Smooth muscle cell (in vitro differentiated cells): ENCODE results near the gene REEP6. TPM values are rescaled to one million over a fixed set of nuclear protein-coding genes. Genes with fewer than 3 reads are reported as not detected.

Source experiments
- DNase-seq: peaks from one replicate; lab custom pipeline; 2025; ENCODE audit not compliant: unreplicated experiment; lab: John Stamatoyannopoulos, UW
- H2AFZ ChIP-seq: fragments of 200-600 bp; sonication (generic); 2 replicates; pipeline ENCODE4 v1.6.0; 2016; ENCODE audit warnings: antibody characterized with exemption, low read depth, mild to moderate bottlenecking
- H3F3A ChIP-seq: fragments of 200-600 bp; sonication (generic); 2 replicates; pipeline ENCODE4 v1.6.0; 2017; ENCODE audit warnings: antibody characterized with exemption, low read depth
- H3K27ac ChIP-seq: fragments of 200-600 bp; sonication (generic); 2 replicates; pipeline ENCODE4 v1.5.1; 2016; ENCODE audit warnings: low read depth, mild to moderate bottlenecking
- H3K27me3 ChIP-seq: fragments of 200-600 bp; sonication (generic); 2 replicates; pipeline ENCODE4 v1.6.1; 2016; ENCODE audit warnings: low read depth, mild to moderate bottlenecking
- H3K36me3 ChIP-seq: fragments of 200-600 bp; sonication (generic); 2 replicates; pipeline ENCODE4 v1.5.1; 2016; ENCODE audit warnings: low read depth
- H3K4me1 ChIP-seq: fragments of 200-600 bp; sonication (generic); 2 replicates; pipeline ENCODE4 v1.5.1; 2016; ENCODE audit warnings: low read depth
- H3K4me2 ChIP-seq: fragments of 200-600 bp; sonication (generic); 2 replicates; pipeline ENCODE4 v1.6.0; 2016; ENCODE audit warnings: mild to moderate bottlenecking
- H3K4me3 ChIP-seq: fragments of 200-600 bp; sonication (generic); 2 replicates; pipeline ENCODE4 v1.5.1; 2016; ENCODE audit warnings: mild to moderate bottlenecking
- H3K79me2 ChIP-seq: fragments of 200-600 bp; sonication (generic); 2 replicates; pipeline ENCODE4 v1.6.0; 2016; ENCODE audit warnings: low read depth, mild to moderate bottlenecking
- H3K9ac ChIP-seq: fragments of 200-600 bp; sonication (generic); 2 replicates; pipeline ENCODE4 v1.6.0; 2016; ENCODE audit warnings: low read depth
- H3K9me3 ChIP-seq: fragments of 200-600 bp; sonication (generic); replicated peaks from 2 replicates; pipeline ENCODE4 v1.5.1; 2016; ENCODE audit warnings: low read depth
- H4K20me1 ChIP-seq: fragments of 200-600 bp; sonication (generic); 2 replicates; pipeline ENCODE4 v1.6.0; 2016; ENCODE audit warnings: low read depth
- WGBS: methylation state at CpG from one replicate; pipeline ENCODE4 v1.1.7; 2016; ENCODE audit warnings: low lambda C conversion rate; 5-methylcytosine and 5-hydroxymethylcytosine counted together
- polyA plus RNA-seq: library from polyadenylated mRNA; unstranded; fragments of >200 nt; fragmentation: Nextera tagmentation; extraction: Ambion mirVana; gene quantifications from 2 replicates; pipeline ENCODE4 v1.2.1, GENCODE V29; 2016
- total RNA-seq: library from RNA; depleted of rRNA; stranded (reverse); fragments of >200 nt; gene quantifications from 2 replicates; pipeline ENCODE4 v1.2.3, GENCODE V29; 2014
- TF ChIP-seq, protein P1 (sequence below): fragments of 200-600 bp; sonication (generic); IDR thresholded peaks from 2 replicates; pipeline ENCODE4 v1.5.1; 2017; ENCODE audit warnings: borderline replicate concordance, mild to moderate bottlenecking, antibody characterized with exemption; ENCODE audit not compliant: insufficient read depth, poor library complexity, severe bottlenecking

Gene REEP6
- total and polyA plus RNA-seq, 2 experiments from 2014 or later: 7.0 to 15.1 TPM

DNA sequence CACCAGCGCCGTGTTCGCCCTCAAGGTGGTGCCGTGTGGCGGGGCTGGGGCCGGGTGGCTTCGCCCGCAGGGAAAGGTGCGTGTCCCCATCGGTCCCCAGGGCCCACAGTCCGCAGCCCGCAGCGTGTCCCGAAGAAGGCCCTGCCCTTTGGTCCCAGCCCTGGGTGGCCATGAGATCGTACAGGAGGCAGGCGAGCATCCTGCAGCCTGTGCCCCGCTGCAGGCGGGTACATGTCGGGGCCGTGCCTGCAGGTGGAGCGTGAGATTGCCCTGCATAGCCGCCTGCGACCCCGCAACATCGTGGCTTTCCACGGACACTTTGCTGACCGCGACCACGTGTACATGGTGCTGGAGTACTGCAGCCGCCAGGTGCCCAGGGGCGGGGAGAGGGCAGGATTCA is 34.4 kb downstream of the REEP6 start:
- Histone ChIP-seq H3K4me2 (no peak overlapping the region), H3K4me1 (no peaks in the 10 kb centered on the region), H3K4me3 (no peak overlapping the region), H4K20me1 (no peaks in the 10 kb centered on the region), H3K27me3 (peaks cover 36% of the 10 kb centered on the region), H3F3A (no peaks in the 10 kb centered on the region), H3K79me2 (no peaks in the 10 kb centered on the region), H3K36me3 (no peaks in the 10 kb centered on the region), H3K9me3 (no peaks in the 10 kb centered on the region), H3K9ac (no peak overlapping the region), H3K27ac (no peak overlapping the region), H2AFZ (no peak overlapping the region)
- TF ChIP-seq, protein P1, sequence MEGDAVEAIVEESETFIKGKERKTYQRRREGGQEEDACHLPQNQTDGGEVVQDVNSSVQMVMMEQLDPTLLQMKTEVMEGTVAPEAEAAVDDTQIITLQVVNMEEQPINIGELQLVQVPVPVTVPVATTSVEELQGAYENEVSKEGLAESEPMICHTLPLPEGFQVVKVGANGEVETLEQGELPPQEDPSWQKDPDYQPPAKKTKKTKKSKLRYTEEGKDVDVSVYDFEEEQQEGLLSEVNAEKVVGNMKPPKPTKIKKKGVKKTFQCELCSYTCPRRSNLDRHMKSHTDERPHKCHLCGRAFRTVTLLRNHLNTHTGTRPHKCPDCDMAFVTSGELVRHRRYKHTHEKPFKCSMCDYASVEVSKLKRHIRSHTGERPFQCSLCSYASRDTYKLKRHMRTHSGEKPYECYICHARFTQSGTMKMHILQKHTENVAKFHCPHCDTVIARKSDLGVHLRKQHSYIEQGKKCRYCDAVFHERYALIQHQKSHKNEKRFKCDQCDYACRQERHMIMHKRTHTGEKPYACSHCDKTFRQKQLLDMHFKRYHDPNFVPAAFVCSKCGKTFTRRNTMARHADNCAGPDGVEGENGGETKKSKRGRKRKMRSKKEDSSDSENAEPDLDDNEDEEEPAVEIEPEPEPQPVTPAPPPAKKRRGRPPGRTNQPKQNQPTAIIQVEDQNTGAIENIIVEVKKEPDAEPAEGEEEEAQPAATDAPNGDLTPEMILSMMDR: no peak
- no peak for DNase-seq
- 81% methylated on average over 28 of the region's 31 CpGs for WGBS

DNA sequence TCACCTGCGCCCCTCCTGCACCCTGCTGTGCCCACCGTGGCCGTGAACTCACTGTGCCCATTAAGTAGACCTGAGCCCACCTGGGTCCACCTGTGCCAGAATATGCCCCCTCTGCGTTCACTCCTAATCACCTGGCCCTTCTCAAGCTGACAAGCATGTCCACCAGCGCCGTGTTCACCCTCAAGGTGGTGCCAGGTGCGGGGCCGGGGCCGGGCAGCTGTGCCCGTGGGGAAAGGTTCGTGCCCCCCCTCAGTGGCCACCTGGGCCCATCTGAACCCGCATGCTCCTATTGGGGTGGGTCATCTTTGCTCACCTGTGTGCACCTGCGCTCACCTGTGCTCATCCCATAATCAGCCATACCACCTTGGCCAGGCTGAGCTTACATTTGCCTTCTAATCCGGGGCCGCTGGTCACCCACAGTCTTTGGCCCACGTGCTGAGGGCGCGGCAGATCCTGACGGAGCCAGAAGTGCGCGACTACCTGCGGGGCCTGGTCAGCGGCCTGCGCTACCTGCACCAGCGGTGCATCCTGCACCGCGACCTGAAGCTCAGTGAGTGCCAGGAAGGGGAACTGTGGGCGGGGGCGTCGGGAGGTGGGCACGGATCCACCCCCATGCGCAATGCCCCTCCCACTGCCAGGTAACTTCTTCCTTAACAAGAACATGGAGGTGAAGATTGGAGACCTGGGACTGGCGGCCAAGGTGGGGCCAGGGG is 35.2 kb downstream of the REEP6 start:
- DNase-seq: no peak
- H2AFZ ChIP-seq: no peak overlapping the region
- 89% methylated on average over 32 of the region's 33 CpGs for WGBS

DNA sequence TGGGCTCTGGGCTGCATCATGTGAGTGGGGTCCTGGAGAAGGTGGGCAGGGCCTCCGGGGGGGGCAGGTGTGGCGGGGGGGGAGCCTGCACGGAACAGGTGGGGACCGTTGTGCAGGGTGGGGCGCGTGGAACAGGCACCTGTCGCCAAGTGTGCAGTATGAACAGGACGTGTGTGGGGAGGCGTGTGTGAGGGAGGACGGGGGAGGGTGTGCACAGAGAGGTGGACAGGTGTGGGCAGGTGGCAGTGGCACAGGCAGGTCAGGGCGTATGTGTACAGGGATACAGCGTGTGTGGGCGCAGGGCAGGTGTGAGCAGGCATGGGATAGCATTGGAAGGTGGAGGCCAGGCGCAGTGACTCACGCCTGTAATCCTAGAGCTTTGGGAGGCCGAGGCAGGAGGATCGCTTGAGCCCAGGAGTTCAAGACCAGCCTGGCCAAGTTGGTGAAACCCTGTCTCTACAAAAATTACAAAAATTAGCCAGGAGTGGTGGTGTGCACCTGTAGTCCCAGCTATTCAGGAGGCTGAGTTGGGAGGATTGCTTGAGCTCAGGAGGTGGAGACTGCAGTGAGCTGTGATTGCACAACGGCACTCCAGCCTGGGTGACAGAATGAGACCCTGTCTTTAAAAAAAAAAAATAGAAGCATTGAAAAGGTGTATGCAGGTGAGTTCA is 36.1 kb downstream of the REEP6 start:
- Histone ChIP-seq H3F3A (no peaks in the 10 kb centered on the region), H3K9ac (no peak overlapping the region), H3K4me1 (no peaks in the 10 kb centered on the region), H3K27ac (no peak overlapping the region), H3K4me2 (no peak overlapping the region), H3K27me3 (peaks cover 36% of the 10 kb centered on the region), H3K79me2 (no peaks in the 10 kb centered on the region), H3K9me3 (no peaks in the 10 kb centered on the region), H2AFZ (no peak overlapping the region), H3K4me3 (no peak overlapping the region), H3K36me3 (no peaks in the 10 kb centered on the region), H4K20me1 (no peaks in the 10 kb centered on the region)
- no peak for DNase-seq
- TF ChIP-seq, protein P1: no peak
- 94% methylated on average over 16 of the region's 18 CpGs for WGBS

More for the DNA sequence above, 35.2 kb downstream of the REEP6 start:
- H3K36me3 ChIP-seq: no peaks in the 10 kb centered on the region
- TF ChIP-seq, protein P1: no peak
- H3F3A ChIP-seq: no peaks in the 10 kb centered on the region
- no peak overlapping the region for H3K9ac ChIP-seq
- H3K4me3 ChIP-seq: no peak overlapping the region
- H3K27ac ChIP-seq: no peak overlapping the region
- H3K4me2 ChIP-seq: no peak overlapping the region
- H3K27me3 ChIP-seq: peaks cover 36% of the 10 kb centered on the region
- H3K79me2 ChIP-seq: no peaks in the 10 kb centered on the region
- H3K4me1 ChIP-seq: no peaks in the 10 kb centered on the region
- H3K9me3 ChIP-seq: no peaks in the 10 kb centered on the region
- H4K20me1 ChIP-seq: no peaks in the 10 kb centered on the region
